HepG2 (cell line): ENCODE measurements around the gene IFNA8. TPM values are rescaled to one million over a fixed set of nuclear protein-coding genes. Genes with fewer than 3 reads are reported as not detected.
A peak's percentile ranks its signal among the peaks of the same experiment; 100 is the strongest.

Experiments
- ATAC-seq: fragments of 200-7000 bp; cut with Tn5 transposase; 3 replicates; pipeline ENCODE4 v1.9.1; 2020; ENCODE audit warnings: mild to moderate bottlenecking, moderate library complexity
- BruUV-seq: library from RNA; stranded (reverse); fragments of 400-500 nt; replicated peaks from 2 replicates; lab custom pipeline; 2021; lab: Mats Ljungman, UMichigan
- CTCF ChIA-PET: fragments of 300-600 bp; formaldehyde crosslinking; extraction: SDS; loops from one replicate; lab custom pipeline; 2021; ENCODE audit warnings: low total read pairs, inconsistent platforms, low intra/inter-chr PET ratio; lab: Yijun Ruan, JAX
- POLR2A ChIA-PET: fragments of 350-600 bp; sonication (Branson Sonifier 250); formaldehyde crosslinking; loops from one replicate; lab custom pipeline; 2020; ENCODE audit warnings: antibody characterized with exemption, inconsistent platforms; lab: Yijun Ruan, JAX
- DNase-seq: peaks from one replicate; pipeline ENCODE4 v3.0.0-alpha.2; 2015; ENCODE audit warnings: low spot score
- FAIRE-seq: peaks from 3 replicates; lab custom pipeline; 2011; peaks lifted over from hg19 to GRCh38; lab: Jason Lieb, UNC
- H2AFZ ChIP-seq: one replicate; pipeline ENCODE4 v1.6.1; 2011; ENCODE audit warnings: low read length, inconsistent platforms
- H3K27ac ChIP-seq: fragments of 300-600 bp; 3 replicates; pipeline ENCODE4 v1.8.0; 2011; ENCODE audit warnings: mixed run types, mild to moderate bottlenecking, mixed read lengths, low read length, inconsistent platforms; ENCODE audit not compliant: insufficient read depth; ENCODE audit errors: extremely low read length
- H3K27me3 ChIP-seq, 2 experiments: fragments of 200-600 bp in 1 of 2; 2 replicates in 1 of 2; 3 replicates in 1 of 2; pipeline versions ENCODE4 v1.6.0 to v1.8.0; 2011; ENCODE audit warnings: low read length in 2 of 2, mild to moderate bottlenecking in 2 of 2, moderate library complexity in 2 of 2, inconsistent platforms in 1 of 2; ENCODE audit not compliant: insufficient read depth in 2 of 2, control insufficient read depth in 1 of 2
- H3K36me3 ChIP-seq, 2 experiments: fragments of 200-600 bp in 1 of 2; replicated peaks in 1 of 2; 2 replicates in 1 of 2; 3 replicates in 1 of 2; pipeline versions ENCODE4 v1.5.1 to v1.8.0; 2011; ENCODE audit warnings: low read length in 2 of 2, inconsistent platforms in 1 of 2; ENCODE audit not compliant: insufficient read depth in 2 of 2, control insufficient read depth in 1 of 2
- H3K4me1 ChIP-seq: 2 replicates; pipeline ENCODE4 v1.5.1; 2012; ENCODE audit warnings: low read length, inconsistent platforms; ENCODE audit not compliant: insufficient read depth
- H3K4me2 ChIP-seq: 2 replicates; pipeline ENCODE4 v1.6.0; 2011; ENCODE audit warnings: low read depth, low read length, inconsistent platforms
- H3K4me3 ChIP-seq, 3 experiments: fragments of 200-600 bp in 1 of 3; sonication (generic), shearing (Covaris generic) in 1 of 3; replicated peaks in 1 of 3; 2 replicates each; pipeline ENCODE4 v1.5.1; 2011 to 2016; ENCODE audit warnings: low read length in 3 of 3, inconsistent platforms in 2 of 3, low read depth in 2 of 3, mild to moderate bottlenecking in 2 of 3, control low read depth in 1 of 3, mixed read lengths in 1 of 3; ENCODE audit not compliant: insufficient read depth in 1 of 3
- H3K79me2 ChIP-seq: one replicate; pipeline ENCODE4 v1.6.1; 2011; ENCODE audit warnings: low read length, inconsistent platforms; ENCODE audit not compliant: insufficient read depth
- H3K9ac ChIP-seq: 2 replicates; pipeline ENCODE4 v1.6.0; 2011; ENCODE audit warnings: mild to moderate bottlenecking, low read depth, low read length, inconsistent platforms; ENCODE audit not compliant: insufficient read depth
- H3K9me3 ChIP-seq: 2 replicates; pipeline ENCODE4 v1.5.1; 2012; ENCODE audit warnings: mild to moderate bottlenecking, low read length
- H4K20me1 ChIP-seq: 2 replicates; pipeline ENCODE4 v1.6.0; 2011; ENCODE audit warnings: inconsistent platforms, mild to moderate bottlenecking, low read length, moderate library complexity; ENCODE audit not compliant: insufficient read depth
- ATAD3A ChIP-seq: sonication (generic); formaldehyde crosslinking; IDR thresholded peaks from 2 replicates; pipeline ENCODE4 v1.4.0; 2020; ENCODE audit warnings: missing genetic modification reagents
- CTCF ChIP-seq: sonication (generic); formaldehyde crosslinking; IDR thresholded peaks from 2 replicates; pipeline ENCODE4 v1.5.0; 2020; ENCODE audit warnings: mild to moderate bottlenecking, missing genetic modification reagents, moderate library complexity
- EHMT2 ChIP-seq: fragments of 200-600 bp; sonication (generic); IDR thresholded peaks from 2 replicates; pipeline ENCODE4 v1.7.0; 2017; ENCODE audit warnings: antibody characterized with exemption, low read depth, low read length, borderline replicate concordance
- RBAK ChIP-seq: sonication (generic); formaldehyde crosslinking; IDR thresholded peaks from 2 replicates; pipeline ENCODE4 v1.5.1; 2020; ENCODE audit warnings: mild to moderate bottlenecking, missing genetic modification reagents
- RXRB ChIP-seq: IDR thresholded peaks from 2 replicates; pipeline ENCODE4 v1.6.1; 2016; ENCODE audit warnings: borderline replicate concordance, missing genetic modification reagents, missing compliant biosample characterization
- SALL1 ChIP-seq: sonication (generic); formaldehyde crosslinking; IDR thresholded peaks from 2 replicates; pipeline ENCODE4 v1.8.0; 2022; ENCODE audit warnings: mild to moderate bottlenecking, missing genetic modification reagents
- SOX13 ChIP-seq, 3 experiments: fragments of 450-650 bp in 1 of 3; sonication (generic) in 1 of 3; formaldehyde crosslinking in 1 of 3; IDR thresholded peaks in 2 of 3; conservative IDR thresholded peaks in 1 of 3; 2 replicates each; pipeline versions ENCODE4 v1.5.0 to v1.6.1; 2016 to 2020; ENCODE audit warnings: antibody characterized with exemption in 1 of 3, mild to moderate bottlenecking in 1 of 3, missing compliant biosample characterization in 1 of 3, missing genetic modification reagents in 1 of 3, moderate library complexity in 1 of 3
- SOX5 ChIP-seq: IDR thresholded peaks from 2 replicates; pipeline ENCODE4 v1.6.1; 2016; ENCODE audit warnings: borderline replicate concordance
- TEAD2 ChIP-seq: sonication (generic); formaldehyde crosslinking; IDR thresholded peaks from 2 replicates; pipeline ENCODE4 v1.9.0; 2021; ENCODE audit warnings: missing genetic modification reagents
- TEAD3 ChIP-seq: optimal IDR thresholded peaks from 2 replicates; pipeline ENCODE3; 2016; ENCODE audit warnings: borderline replicate concordance
- THAP11 ChIP-seq: IDR thresholded peaks from 2 replicates; pipeline ENCODE4 v1.6.1; 2016; ENCODE audit warnings: missing biosample characterization, missing genetic modification reagents
- ZBTB10 ChIP-seq: sonication (generic); formaldehyde crosslinking; IDR thresholded peaks from 2 replicates; pipeline ENCODE4 v1.4.0; 2020; ENCODE audit warnings: missing genetic modification reagents, borderline replicate concordance
- ZBTB21 ChIP-seq: sonication (generic); formaldehyde crosslinking; IDR thresholded peaks from 2 replicates; pipeline ENCODE4 v1.4.0; 2020; ENCODE audit warnings: missing genetic modification reagents
- ZBTB7A ChIP-seq: sonication (generic); formaldehyde crosslinking; IDR thresholded peaks from 2 replicates; pipeline ENCODE4 v1.8.0; 2022; ENCODE audit warnings: mild to moderate bottlenecking, missing genetic modification reagents
- ZNF891 ChIP-seq: sonication (generic); formaldehyde crosslinking; IDR thresholded peaks from 2 replicates; pipeline ENCODE4 v1.5.0; 2020; ENCODE audit warnings: mild to moderate bottlenecking, missing genetic modification reagents
- ZSCAN12 ChIP-seq: sonication (generic); formaldehyde crosslinking; IDR thresholded peaks from 2 replicates; pipeline ENCODE4 v1.9.0; 2021; ENCODE audit warnings: mild to moderate bottlenecking, missing genetic modification reagents
- WGBS: methylation state at CpG from one replicate; pipeline ENCODE4 v1.1.6; 2017; ENCODE audit warnings: low lambda C conversion rate; 5-methylcytosine and 5-hydroxymethylcytosine counted together
- in situ Hi-C: cut with HindIII; loops from 2 replicates; pipeline ENCODE4 v1.10.0; 2017; ENCODE audit warnings: low pct_unique_long_range_greater_than_20kb; ENCODE audit not compliant: extremely low pct_ligation_motif_present
- intact Hi-C: fragments of 100-400 bp; cut with micrococcal nuclease; formaldehyde crosslinking; loops from one replicate; pipeline ENCODE4 v1.10.0; 2022; ENCODE audit not compliant: unreplicated experiment
- polyA plus RNA-seq, 8 experiments: library from polyadenylated mRNA; depleted of rRNA in 3 of 8; stranded (reverse) in 7 of 8; unstranded in 1 of 8; fragments of >200 nt; fragmentation: Illumina TruSeq in 4 of 8; extraction: Trizol in 4 of 8; gene quantifications; 2 replicates each; pipeline versions ENCODE4 v1.2.1 to v1.2.3, GENCODE V29; 2011 to 2016; ENCODE audit warnings: low read depth in 4 of 8, missing spikeins in 1 of 8, mixed read lengths in 1 of 8; ENCODE audit not compliant: insufficient read depth in 1 of 8
- total RNA-seq, 5 experiments: library from RNA; depleted of rRNA; stranded (reverse); fragments of >200 nt; fragmentation: Illumina TruSeq; extraction: Trizol; gene quantifications; 2 replicates each; pipeline ENCODE4 v1.2.3, GENCODE V29; 2016; ENCODE audit warnings: low read depth in 1 of 5

The IFNA8 gene
- total and polyA plus RNA-seq, 2 of the 13 experiments (the other 11 are each of a cell fraction or from before 2014, with no cell fraction given): not detected

DNA sequence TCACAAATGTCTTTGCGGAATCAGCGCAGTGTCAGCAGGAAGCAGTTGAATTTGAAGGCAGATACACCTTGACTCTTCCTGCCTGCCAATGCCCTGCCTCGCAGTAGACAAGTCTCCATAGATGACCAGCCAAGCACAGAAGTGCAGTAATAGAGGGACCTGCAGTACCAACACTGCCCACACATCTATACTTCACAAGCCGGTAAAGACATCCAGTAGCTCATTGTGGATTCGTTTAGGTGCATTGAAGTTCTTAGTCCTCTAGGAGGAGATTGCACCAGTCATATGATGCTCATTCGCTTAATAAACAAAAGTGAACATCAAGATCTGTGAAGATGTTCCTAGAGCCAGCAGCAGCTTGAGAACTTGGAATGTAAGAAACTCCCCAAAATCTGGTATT, 16.6 kb upstream of the IFNA8 start (continued):
- TF ChIP-seq EHMT2 (no peak), THAP11 (no peak), SOX5 (CRISPR knock-in tag) (no peak), RBAK (no peak), ZBTB21 (CRISPR knock-in tag) (no peak)

DNA sequence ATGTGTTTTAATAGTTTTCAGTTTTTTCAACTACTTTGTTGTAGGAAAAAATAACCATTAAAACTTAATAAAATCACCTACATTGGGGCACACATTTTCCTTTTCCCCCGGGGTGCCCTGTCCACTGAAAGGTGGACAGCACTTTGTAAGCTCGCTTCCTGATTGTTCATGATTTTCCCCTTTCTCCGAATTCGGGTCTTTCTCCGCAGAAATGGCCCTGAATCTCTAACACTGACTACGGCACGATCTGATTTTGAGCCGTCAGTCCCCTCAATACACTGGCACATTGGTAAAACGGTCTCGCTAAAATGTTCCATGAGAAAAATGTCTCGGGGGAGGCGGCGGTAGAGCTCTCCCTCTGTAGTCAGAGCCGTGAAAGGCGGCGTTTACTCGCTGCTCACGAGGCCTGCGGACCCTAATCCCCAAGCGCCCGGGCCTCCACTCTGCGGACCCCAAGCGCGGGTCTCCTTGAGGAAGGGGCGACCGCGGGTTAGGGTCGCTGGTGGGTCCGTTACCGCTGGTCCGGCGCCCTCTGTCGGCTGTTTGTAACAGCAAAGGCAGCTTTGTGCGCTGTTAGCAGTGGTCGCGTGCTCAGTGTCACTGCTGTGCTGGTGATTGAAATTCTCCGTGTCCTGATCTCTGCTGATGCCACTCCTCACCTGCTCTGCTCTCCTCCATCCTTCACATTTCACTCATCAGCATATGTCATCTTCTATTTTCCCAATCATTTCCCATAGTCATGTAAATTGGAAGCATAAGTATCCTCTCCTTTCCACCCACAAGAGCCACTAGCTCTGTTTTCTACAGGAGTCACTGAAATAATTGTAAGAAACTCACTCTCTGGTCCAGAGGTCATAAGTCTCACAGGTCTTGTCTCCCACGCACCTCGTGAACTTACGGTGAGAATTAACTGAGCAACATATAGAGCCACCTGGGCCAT, 12.9 kb upstream of the IFNA8 start:
- ChIA-PET CTCF (interaction anchor here (1.1 to 2.6 kb wide), 3 partner anchors 70 to 143 kb away, joined by 4 to 23 read pairs (median 6); no protein-coding TSS in a partner anchor), POLR2A (interaction anchor here (0.6 to 1.2 kb wide), 2 partner anchors 61 to 67 kb away, joined by 3 read pairs; partner anchors contain the start of gene KLHL9)
- no peaks in the 10 kb centered on the region for H4K20me1 ChIP-seq
- in situ Hi-C loops: loop anchor here (5.0 kb wide), 1 partner anchor 79 kb away; no protein-coding TSS in a partner anchor
- 1% methylated on average over 20 of the region's 40 CpGs for WGBS
- peaks cover 0 to 1% of the 10 kb centered on the region in 2 experiments; a peak in 1 of 5 replicates for H3K27me3 ChIP-seq
- no peaks in the 10 kb centered on the region for H3K36me3 ChIP-seq
- peak overlapping the region; percentile 99 for H2AFZ ChIP-seq
- FAIRE-seq: no peak
- no peaks in the 10 kb centered on the region for H3K79me2 ChIP-seq
- no peaks in the 10 kb centered on the region for H3K4me1 ChIP-seq
- peak overlapping the region; percentile 31; the same call in 1 of the 2 replicates for H3K9ac ChIP-seq
- H3K4me3 ChIP-seq: peak overlapping the region; percentile 43 to 71 (median 53)
- peak; percentile 10 for DNase-seq
- intact Hi-C loops: loop anchor here (1.0 to 5.0 kb wide), 4 partner anchors 70 to 159 kb away; no protein-coding TSS in a partner anchor
- ATAC-seq: peak; percentile 88
- no TSS peak for BruUV-seq
- H3K27ac ChIP-seq: no peak overlapping the region
- no peaks in the 10 kb centered on the region for H3K9me3 ChIP-seq
- peak overlapping the region; percentile 86 for H3K4me2 ChIP-seq
- TF ChIP-seq ATAD3A (CRISPR knock-in tag) (no peak), ZNF891 (CRISPR knock-in tag) (0 out of 2 replicates have a peak, but pooled peaks have one; percentile 27), TEAD2 (CRISPR knock-in tag) (no peak), SOX13 (IDR thresholded peaks at IDR 0.05) (no peak), SOX13 (CRISPR knock-in tag; conservative IDR thresholded peaks at IDR 0.05 in 1 of 2, IDR thresholded peaks at IDR 0.05 in 1 of 2) (no peak), ZSCAN12 (CRISPR knock-in tag) (no peak), ZBTB7A (peak; percentile 98), RXRB (CRISPR knock-in tag) (no peak), CTCF (peak; percentile 91), SALL1 (CRISPR knock-in tag) (peak; percentile 36), TEAD3 (CRISPR knock-in tag) (peak; percentile 14), ZBTB10 (CRISPR knock-in tag) (no peak)
